Testis (tissue), 2 donors: ENCODE measurements around the gene SLAMF1.

ENCODE experiments used
- POLR2A ChIP-seq: fragments of 450-650 bp; IDR thresholded peaks from one replicate; pipeline ENCODE4 v1.6.1; 2017; ENCODE audit warnings: antibody characterized with exemption, mild to moderate bottlenecking, moderate library complexity
- TF ChIP-seq, protein P1 (sequence below), 3 experiments: fragments of 450-650 bp in 2 of 3; fragments of 200-600 bp in 1 of 3; sonication (generic) in 1 of 3; IDR thresholded peaks; one replicate each; pipeline ENCODE4 v1.5.1; 2016 to 2019; ENCODE audit warnings: antibody characterized with exemption in 3 of 3, mild to moderate bottlenecking in 2 of 3, moderate library complexity in 1 of 3

DNA sequence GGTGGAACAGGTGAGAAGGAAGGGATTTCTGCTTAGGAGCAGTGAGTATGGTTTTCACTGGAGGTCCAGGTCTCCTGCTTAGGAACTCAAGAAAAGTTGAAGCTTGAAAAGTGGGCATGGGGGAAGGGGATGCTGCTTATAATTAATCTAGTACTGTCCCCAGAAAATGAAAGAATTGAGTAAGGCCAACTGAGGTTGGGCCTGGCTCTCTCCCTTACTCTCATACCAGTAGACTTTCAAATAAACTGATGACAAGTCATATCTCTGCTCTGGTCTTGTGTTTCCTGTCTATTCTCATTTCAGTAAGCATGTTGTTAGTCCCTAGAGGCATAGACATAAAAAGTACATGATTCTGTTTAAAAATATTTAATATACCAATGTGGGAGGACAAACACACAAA is 38.4 kb upstream of the SLAMF1 start:
- TF ChIP-seq, protein P1, sequence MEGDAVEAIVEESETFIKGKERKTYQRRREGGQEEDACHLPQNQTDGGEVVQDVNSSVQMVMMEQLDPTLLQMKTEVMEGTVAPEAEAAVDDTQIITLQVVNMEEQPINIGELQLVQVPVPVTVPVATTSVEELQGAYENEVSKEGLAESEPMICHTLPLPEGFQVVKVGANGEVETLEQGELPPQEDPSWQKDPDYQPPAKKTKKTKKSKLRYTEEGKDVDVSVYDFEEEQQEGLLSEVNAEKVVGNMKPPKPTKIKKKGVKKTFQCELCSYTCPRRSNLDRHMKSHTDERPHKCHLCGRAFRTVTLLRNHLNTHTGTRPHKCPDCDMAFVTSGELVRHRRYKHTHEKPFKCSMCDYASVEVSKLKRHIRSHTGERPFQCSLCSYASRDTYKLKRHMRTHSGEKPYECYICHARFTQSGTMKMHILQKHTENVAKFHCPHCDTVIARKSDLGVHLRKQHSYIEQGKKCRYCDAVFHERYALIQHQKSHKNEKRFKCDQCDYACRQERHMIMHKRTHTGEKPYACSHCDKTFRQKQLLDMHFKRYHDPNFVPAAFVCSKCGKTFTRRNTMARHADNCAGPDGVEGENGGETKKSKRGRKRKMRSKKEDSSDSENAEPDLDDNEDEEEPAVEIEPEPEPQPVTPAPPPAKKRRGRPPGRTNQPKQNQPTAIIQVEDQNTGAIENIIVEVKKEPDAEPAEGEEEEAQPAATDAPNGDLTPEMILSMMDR (IDR thresholded peaks at IDR 0.05), result no peak
- no peak for TF ChIP-seq POLR2A
